ENCODE data around the gene GPANK1.

The GPANK1 gene

GRCh38 chr6:31689249-31690110 is 24.7 kb upstream of the GPANK1 start:
- no peaks in the 10 kb centered on the region for H3K9me3 ChIP-seq (ENCODE audit: insufficient read depth, low read depth, low read length)
- H2AFZ ChIP-seq (ENCODE audit: low read length) = no peak overlapping the region
- no peak overlapping the region for H3K4me3 ChIP-seq (ENCODE audit: low read length, poor library complexity, severe bottlenecking)
- no peaks in the 10 kb centered on the region for H3K4me1 ChIP-seq (ENCODE audit: insufficient read depth, low read length, poor library complexity, severe bottlenecking)
- H3K4me2 ChIP-seq (ENCODE audit: low read depth, low read length, poor library complexity, severe bottlenecking) = no peak overlapping the region
- peak; percentile 69 for TF ChIP-seq CTCF (conservative IDR thresholded peaks at IDR 0.05; ENCODE audit: low read length)
- no peak for TF ChIP-seq EZH2phosphoT487 (IDR thresholded peaks at IDR 0.05; ENCODE audit: borderline replicate concordance)
- H3K9me2 ChIP-seq (replicated peaks; ENCODE audit: low read depth, low read length) = no peaks in the 10 kb centered on the region
- no peaks in the 10 kb centered on the region for H3F3A ChIP-seq (ENCODE audit: low read depth)
- no peaks in the 10 kb centered on the region for H3K27me3 ChIP-seq (ENCODE audit: insufficient read depth, low read length, poor library complexity, severe bottlenecking)
- H3K9ac ChIP-seq (ENCODE audit: low read depth, low read length, poor library complexity, severe bottlenecking) = no peak overlapping the region
- no peaks in the 10 kb centered on the region for H3K79me2 ChIP-seq (ENCODE audit: insufficient read depth, low read length)
- H4K20me1 ChIP-seq (ENCODE audit: insufficient read depth, low read length, poor library complexity, severe bottlenecking) = no peaks in the 10 kb centered on the region
- peaks cover 83% of the 10 kb centered on the region; the same call in 1 of the 2 replicates for H3K36me3 ChIP-seq (ENCODE audit: insufficient read depth, low read length)

GRCh38 chr6:31687860-31688693 is 23.3 kb upstream of the GPANK1 start:
- Histone ChIP-seq H3K9ac (ENCODE audit: low read depth, low read length, poor library complexity, severe bottlenecking) (no peak overlapping the region), H3K9me3 (ENCODE audit: insufficient read depth, low read depth, low read length) (no peaks in the 10 kb centered on the region), H3K79me2 (ENCODE audit: insufficient read depth, low read length) (no peaks in the 10 kb centered on the region), H2AFZ (ENCODE audit: low read length) (no peak overlapping the region), H3K4me3 (ENCODE audit: low read length, poor library complexity, severe bottlenecking) (no peak overlapping the region), H3K36me3 (ENCODE audit: insufficient read depth, low read length) (peaks cover 70% of the 10 kb centered on the region; the same call in 1 of the 2 replicates), H3K27me3 (ENCODE audit: insufficient read depth, low read length, poor library complexity, severe bottlenecking) (no peaks in the 10 kb centered on the region), H3F3A (ENCODE audit: low read depth) (no peaks in the 10 kb centered on the region), H3K4me2 (ENCODE audit: low read depth, low read length, poor library complexity, severe bottlenecking) (no peak overlapping the region), H3K4me1 (ENCODE audit: insufficient read depth, low read length, poor library complexity, severe bottlenecking) (no peaks in the 10 kb centered on the region), H3K9me2 (replicated peaks; ENCODE audit: low read depth, low read length) (no peaks in the 10 kb centered on the region), H4K20me1 (ENCODE audit: insufficient read depth, low read length, poor library complexity, severe bottlenecking) (no peaks in the 10 kb centered on the region)
- no peak for TF ChIP-seq EZH2phosphoT487 (IDR thresholded peaks at IDR 0.05; ENCODE audit: borderline replicate concordance)
- no peak for TF ChIP-seq CTCF (conservative IDR thresholded peaks at IDR 0.05; ENCODE audit: low read length)

- no peaks in the 10 kb centered on the region for H4K20me1 ChIP-seq (ENCODE audit: insufficient read depth, low read length, poor library complexity, severe bottlenecking)
- H3K9ac ChIP-seq (ENCODE audit: low read depth, low read length, poor library complexity, severe bottlenecking) = no peak overlapping the region
- H3F3A ChIP-seq (ENCODE audit: low read depth) = no peaks in the 10 kb centered on the region
- no peaks in the 10 kb centered on the region for H3K79me2 ChIP-seq (ENCODE audit: insufficient read depth, low read length)
- H3K9me3 ChIP-seq (ENCODE audit: insufficient read depth, low read depth, low read length) = no peaks in the 10 kb centered on the region
- no peaks in the 10 kb centered on the region for H3K4me1 ChIP-seq (ENCODE audit: insufficient read depth, low read length, poor library complexity, severe bottlenecking)
- no peaks in the 10 kb centered on the region for H3K9me2 ChIP-seq (replicated peaks; ENCODE audit: low read depth, low read length)
- no peak overlapping the region for H3K4me3 ChIP-seq (ENCODE audit: low read length, poor library complexity, severe bottlenecking)
- H2AFZ ChIP-seq (ENCODE audit: low read length) = no peak overlapping the region
- TF ChIP-seq EZH2phosphoT487 (IDR thresholded peaks at IDR 0.05; ENCODE audit: borderline replicate concordance) (no peak), CTCF (conservative IDR thresholded peaks at IDR 0.05; ENCODE audit: low read length) (no peak)
- H3K4me2 ChIP-seq (ENCODE audit: low read depth, low read length, poor library complexity, severe bottlenecking) = no peak overlapping the region
- peaks cover 62% of the 10 kb centered on the region; the same call in 1 of the 2 replicates for H3K36me3 ChIP-seq (ENCODE audit: insufficient read depth, low read length)
- no peaks in the 10 kb centered on the region for H3K27me3 ChIP-seq (ENCODE audit: insufficient read depth, low read length, poor library complexity, severe bottlenecking)
Observed at GRCh38 chr6:31687321-31687720, 22.5 kb upstream of the GPANK1 start.

All from Loucy (cell line).